NCI-H2227 (cell line): ENCODE measurements around the gene GTPBP4.
"Not testable (repeated sequence)": the region's sequence is repeated elsewhere in the genome, so short reads cannot be mapped to it uniquely, and the experiment has no call there.

ENCODE experiments used
- DNase-seq: peaks from one replicate; lab custom pipeline; 2025; ENCODE audit not compliant: unreplicated experiment; lab: John Stamatoyannopoulos, UW

The GTPBP4 gene

DNA sequence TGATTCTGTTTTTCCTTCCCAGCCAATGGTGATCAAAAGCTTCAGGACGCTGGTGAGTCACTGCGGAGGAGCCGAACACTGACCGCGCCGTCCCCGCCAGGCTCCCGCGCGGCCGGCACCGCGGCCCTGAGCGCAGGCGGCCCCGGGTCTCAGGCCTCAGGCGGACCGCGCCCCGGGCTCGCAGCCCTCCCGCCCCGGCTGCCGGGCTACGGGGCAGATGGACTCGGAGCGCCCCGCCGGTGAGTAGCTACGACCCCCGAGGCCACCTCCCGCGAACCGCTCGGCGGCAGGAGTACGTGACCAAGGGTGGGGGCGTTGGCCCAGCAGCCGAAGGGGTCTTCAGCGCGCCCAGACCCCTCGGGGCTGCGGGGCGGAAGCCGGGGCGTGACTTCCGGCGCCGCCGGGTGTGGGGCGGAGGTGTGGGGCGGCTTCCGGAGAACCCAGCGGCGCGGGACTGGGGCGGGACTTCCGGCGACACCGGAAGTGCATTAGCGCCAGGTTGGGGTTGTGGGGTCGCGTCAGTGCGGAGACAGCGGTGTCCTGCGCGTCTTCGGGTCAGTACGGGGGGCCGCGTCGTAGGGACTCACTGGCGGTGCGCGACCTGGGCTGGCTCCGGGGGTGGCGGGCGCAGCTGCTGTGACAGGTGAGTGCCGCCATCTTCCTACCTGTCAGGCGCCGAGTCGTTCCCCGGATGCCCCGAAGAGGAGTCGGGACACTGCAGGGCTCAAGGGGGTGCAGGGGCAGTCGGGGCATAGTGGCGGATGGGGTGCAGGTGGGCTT, 68.3 kb downstream of the GTPBP4 start, which contains the start of gene WDR37:
Gene WDR37 (plus strand): TSS at position 60 of the 780 bp plus-strand sequence. CDS start 15,771 bp downstream, outside the sequence.
- peak; percentile 81 for DNase-seq

DNA sequence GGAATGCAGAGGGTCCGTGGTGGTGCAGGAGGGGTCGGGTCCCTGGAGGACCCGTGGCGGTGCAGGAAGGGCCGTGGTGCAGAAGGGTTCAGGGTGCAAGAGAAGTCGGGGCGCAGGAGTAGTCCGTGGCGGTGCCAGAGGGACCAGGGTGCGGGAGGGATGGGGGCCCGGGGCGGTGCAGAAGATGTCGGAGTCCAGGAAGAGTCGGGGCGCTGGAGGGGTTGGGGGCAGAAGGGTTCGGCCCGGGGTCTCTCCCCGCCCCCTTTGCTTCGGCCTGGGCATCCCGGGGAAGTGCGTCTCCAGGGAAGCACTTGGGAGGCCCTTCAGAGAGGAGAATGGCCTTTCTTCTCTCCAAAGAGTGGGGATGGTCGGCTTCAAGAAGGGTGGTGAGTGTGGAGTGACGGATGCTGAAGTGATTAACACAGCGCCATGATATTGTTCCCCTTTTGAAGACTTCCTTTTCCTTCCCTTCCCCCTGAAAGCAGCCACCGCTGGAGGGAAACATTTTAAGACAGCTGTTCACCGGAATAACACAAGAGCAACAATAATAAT, 68.9 kb downstream of the GTPBP4 start:
- peak; percentile 12 for DNase-seq

DNA sequence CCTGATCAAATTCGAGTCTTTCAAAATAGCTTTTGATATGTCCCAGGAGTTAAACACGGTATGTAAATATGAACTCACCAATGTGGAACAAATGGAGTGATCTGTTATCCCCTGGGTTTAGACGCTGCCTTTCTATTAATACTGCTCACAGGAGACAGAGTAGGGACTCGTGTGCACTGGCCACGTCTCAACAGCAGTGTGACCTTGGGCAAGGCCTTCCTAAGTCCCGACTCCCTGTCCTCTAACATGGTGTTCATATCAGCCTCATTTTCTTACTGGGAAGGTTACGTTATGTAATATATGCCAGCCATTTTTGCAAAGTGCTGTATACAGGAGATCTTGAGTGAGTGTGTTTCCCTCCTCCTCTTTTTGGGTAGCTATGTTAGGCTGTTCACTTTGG, 69.8 kb downstream of the GTPBP4 start:
- no peak for DNase-seq

DNA sequence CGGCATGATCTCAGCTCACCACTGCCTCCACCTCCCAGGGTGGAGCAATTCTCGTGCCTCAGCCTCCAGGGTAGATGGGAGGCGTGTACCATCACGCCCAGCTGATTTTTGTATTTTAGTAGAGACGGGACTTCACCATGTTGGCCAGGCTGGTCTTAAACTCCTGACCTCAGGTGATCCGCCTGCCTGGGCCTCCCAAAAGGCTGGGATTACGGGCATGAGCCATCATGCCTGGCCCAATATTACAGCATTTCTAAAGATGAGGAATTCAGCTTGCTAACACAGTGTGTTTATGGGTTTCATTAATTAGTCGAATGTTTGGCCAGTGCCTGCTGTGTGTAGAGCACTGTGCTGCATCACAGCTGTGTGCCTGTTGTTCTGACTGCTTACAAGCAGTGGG, 71.7 kb downstream of the GTPBP4 start:
- DNase-seq, result no peak

DNA sequence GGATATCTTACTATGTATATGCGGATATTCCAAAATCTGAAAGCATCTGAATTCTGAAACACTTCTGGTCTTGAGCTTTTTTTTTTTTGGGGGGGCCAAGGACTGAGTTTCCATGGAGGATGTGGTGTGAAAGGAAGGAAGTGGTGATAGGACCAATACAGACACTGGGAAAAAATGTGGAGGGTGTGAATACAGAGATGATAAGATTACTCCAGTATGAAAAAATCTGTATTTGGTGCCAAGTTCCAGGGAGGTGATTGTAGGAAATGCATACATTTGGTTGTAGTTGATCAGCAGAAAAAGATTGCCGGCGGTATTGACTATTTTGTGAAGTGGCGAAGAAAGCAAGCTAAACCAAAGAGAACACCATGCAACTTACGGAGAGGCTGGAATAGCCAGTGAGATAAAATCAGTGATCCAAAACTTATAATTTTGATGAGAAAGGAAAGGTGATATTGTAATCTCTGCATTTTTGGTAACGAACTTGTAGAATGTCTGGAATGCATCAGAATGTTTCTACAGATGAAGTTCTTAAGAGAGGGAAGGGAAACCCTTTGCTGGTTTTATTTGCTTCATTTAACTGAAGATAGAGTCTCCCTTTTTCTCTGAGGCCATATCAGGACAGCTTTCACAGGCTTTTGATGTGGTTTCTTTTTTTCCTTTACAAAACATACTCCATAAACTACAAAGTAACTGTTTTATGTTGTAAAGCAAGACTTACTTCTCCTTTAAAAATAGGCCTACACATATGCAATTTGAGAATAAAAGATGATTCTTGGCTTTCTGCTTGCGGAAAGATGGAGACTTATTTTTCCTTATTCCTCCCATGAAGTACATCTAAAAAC, 73.9 kb downstream of the GTPBP4 start:
- DNase-seq, result no peak

DNA sequence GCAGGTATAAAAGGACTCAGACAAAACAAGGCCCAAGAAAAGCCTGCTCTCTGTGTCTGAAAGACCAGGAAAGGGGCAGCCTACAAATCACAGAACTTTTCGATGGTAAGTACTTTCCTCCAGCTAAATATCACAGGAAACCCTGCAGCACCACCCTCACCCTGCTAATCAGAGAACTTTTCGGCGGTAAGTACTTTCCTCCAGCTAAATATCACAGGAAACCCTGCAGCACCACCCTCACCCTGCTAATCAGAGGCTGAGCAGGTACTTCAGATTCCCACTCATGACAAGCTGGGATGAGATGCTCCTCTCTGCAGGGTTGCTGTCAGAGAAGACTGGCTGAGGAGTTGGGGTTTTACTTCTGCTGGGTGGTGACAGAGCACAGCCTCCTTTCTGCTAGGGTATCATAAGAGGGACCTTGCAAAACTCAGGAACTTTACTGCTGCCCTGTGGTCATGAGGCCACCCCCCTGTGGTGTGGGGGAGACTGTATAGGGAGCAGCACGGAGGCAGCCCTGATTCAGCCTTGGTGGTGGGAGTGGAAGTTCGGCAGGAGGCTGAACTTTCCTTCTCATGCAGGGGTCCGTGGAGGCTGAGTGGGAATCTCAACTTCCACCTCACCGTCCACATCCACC, 75.1 kb downstream of the GTPBP4 start:
- no peak for DNase-seq

DNA sequence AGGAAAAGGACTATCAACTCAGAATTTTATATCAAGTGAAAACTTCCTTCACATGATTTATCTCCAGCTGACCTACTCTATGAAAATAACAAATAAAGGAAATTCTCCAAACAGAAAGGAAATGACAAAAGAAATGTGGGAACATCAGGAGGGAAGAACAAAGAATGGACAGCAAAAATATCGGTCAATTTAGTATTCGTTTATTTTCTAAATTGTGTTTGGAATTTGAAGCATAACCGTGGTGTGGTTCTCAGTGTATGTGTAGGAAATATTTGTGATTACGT, 76.7 kb downstream of the GTPBP4 start:
- DNase-seq, result no peak

DNA sequence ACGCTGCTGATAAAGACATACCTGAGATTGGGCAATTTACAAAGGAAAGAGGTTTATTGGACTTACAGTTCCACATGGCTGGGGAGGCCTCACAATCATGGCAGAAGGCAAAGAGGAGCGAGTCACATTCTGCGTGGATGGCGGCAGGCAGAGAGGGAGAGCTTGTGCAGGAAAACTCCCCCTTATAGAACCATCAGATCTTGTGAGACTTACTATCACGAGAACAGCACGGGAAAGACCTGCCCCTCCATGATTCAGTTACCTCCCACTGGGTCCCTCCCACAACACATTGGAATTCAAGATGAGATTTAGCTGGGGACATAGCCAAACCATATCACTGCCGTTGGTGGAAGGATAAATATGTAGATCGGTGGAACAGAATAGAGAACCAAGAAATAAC, 78.5 kb downstream of the GTPBP4 start:
- not testable (repeated sequence) for DNase-seq

DNA sequence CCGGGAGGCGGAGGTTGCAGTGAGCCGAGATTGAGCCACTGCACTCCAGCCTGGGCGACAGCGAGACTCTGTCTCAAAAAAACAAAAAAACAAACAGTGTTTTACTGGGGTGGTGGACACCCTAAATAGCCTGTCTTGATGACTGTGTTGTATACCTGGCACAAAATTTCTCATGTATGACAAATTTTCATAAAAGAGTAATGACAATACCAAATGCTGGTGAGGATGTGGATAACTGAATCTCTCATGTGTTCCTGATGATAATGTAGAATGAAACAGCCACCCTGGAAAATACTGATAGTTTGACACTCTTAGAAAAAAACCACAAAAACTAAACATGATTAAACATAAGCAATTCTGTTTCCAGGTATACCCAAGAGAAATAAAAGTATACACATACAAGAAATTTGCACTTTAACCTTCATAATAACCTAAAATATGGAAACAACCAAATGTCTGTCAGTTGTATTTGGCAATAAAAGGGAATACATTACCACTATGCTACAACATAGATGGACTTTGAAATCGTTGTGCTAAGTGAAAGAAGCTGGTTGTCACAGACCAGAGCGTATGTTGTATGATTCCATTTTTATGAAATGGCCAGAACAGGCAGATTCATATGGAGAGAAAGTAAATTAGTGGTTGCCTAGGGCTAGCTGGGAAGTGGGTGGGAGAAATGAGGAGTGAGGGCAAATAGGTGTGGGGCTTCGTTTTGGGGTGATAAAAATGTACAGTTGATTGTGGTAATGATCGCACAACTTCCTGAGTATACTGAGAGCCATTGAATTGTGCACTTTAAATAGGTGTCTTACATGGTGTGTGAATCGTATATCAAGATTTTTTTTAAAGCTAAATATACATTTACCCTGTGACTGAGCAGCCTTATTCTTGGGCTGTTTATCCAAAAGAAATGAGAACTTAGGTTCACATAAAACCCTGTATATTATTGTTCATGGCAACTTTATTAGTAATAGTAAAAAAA, 80.4 kb downstream of the GTPBP4 start:
- no peak for DNase-seq
